HUES64 (cell line): Measurements from ENCODE around the gene DDX60. TPM values are rescaled to one million over a fixed set of nuclear protein-coding genes. Genes with fewer than 3 reads are reported as not detected.

Experiments used
- H3K27ac ChIP-seq: 2 replicates; pipeline ENCODE4 v1.7.0; 2013; ENCODE audit warnings: low read depth, low read length, inconsistent platforms
- H3K27me3 ChIP-seq: 2 replicates; pipeline ENCODE4 v1.6.1; 2013; ENCODE audit warnings: mild to moderate bottlenecking, low read length; ENCODE audit not compliant: insufficient read depth
- H3K36me3 ChIP-seq: 2 replicates; pipeline ENCODE4 v1.6.1; 2013; ENCODE audit warnings: mild to moderate bottlenecking, low read length; ENCODE audit not compliant: insufficient read depth
- H3K4me1 ChIP-seq: 2 replicates; pipeline ENCODE4 v1.6.1; 2013; ENCODE audit warnings: mild to moderate bottlenecking, low read length, moderate library complexity; ENCODE audit not compliant: insufficient read depth
- H3K4me3 ChIP-seq: 2 replicates; pipeline ENCODE4 v1.5.1; 2013; ENCODE audit warnings: mild to moderate bottlenecking, low read length, moderate library complexity
- H3K9ac ChIP-seq: 2 replicates; pipeline ENCODE4 v1.6.1; 2013; ENCODE audit warnings: mild to moderate bottlenecking, low read depth, low read length
- H3K9me3 ChIP-seq: 2 replicates; pipeline ENCODE4 v1.6.1; 2013; ENCODE audit warnings: low read depth, low read length; ENCODE audit not compliant: insufficient read depth
- WGBS: fragments of 150-250, 120-280 bp; methylation state at CpG from one replicate; pipeline ENCODE4 v1.1.7; 2013; ENCODE audit warnings: missing lambda C conversion rate; 5-methylcytosine and 5-hydroxymethylcytosine counted together
- polyA plus RNA-seq, 2 experiments: library from polyadenylated mRNA; stranded (reverse); fragments of 50-300 nt; gene quantifications; one replicate each; pipeline ENCODE4 v1.2.3, GENCODE V29; 2013

Gene DDX60
- polyA plus RNA-seq (2013, experiment 1 of 2), result 1.3 TPM
- 2.3 TPM for polyA plus RNA-seq (2013, experiment 2 of 2)

- Histone ChIP-seq H3K36me3 (no peaks in the 10 kb centered on the region), H3K4me1 (peaks cover 15% of the 10 kb centered on the region), H3K9ac (peak within 1 kb of the TSS; percentile 82), H3K27ac (peak within 1 kb of the TSS; percentile 76), H3K9me3 (no peaks in the 10 kb centered on the region), H3K27me3 (no peaks in the 10 kb centered on the region), H3K4me3 (peak within 1 kb of the TSS; percentile 80)
- WGBS, result under 1% methylated on average over 38 of the region's 38 CpGs
These were observed at the start of gene DDX60 for GRCh38 chr4:168318266-168318895. Gene DDX60, minus strand, starts transcription at chr4:168318752. Its CDS starts 7,493 bp downstream, at chr4:168311259.

- Histone ChIP-seq H3K27me3 (no peaks in the 10 kb centered on the region), H3K4me3 (no peak overlapping the region), H3K27ac (no peak overlapping the region), H3K4me1 (no peaks in the 10 kb centered on the region), H3K9me3 (no peaks in the 10 kb centered on the region), H3K36me3 (no peaks in the 10 kb centered on the region), H3K9ac (no peak overlapping the region)
- WGBS, result 90% methylated on average over 2 of the region's 3 CpGs
These were observed 48.5 kb upstream of the DDX60 start for GRCh38 chr4:168367065-168367464.

GRCh38 chr4:168362025-168362401, 43.5 kb upstream of the DDX60 start:
- no peaks in the 10 kb centered on the region for H3K36me3 ChIP-seq
- H3K4me3 ChIP-seq, result no peak overlapping the region
- H3K27me3 ChIP-seq, result no peaks in the 10 kb centered on the region
- H3K9me3 ChIP-seq, result no peaks in the 10 kb centered on the region
- no peak overlapping the region for H3K27ac ChIP-seq
- 72% methylated on average over 4 of the region's 4 CpGs for WGBS
- no peaks in the 10 kb centered on the region for H3K4me1 ChIP-seq
- H3K9ac ChIP-seq, result no peak overlapping the region

- Histone ChIP-seq H3K27me3 (no peaks in the 10 kb centered on the region), H3K9me3 (no peaks in the 10 kb centered on the region)
- 94% methylated on average over 2 of the region's 2 CpGs for WGBS
These were observed 42.9 kb upstream of the DDX60 start for GRCh38 chr4:168361365-168362024.

GRCh38 chr4:168360271-168360670, 41.7 kb upstream of the DDX60 start:
- no peaks in the 10 kb centered on the region for H3K9me3 ChIP-seq
- H3K27ac ChIP-seq, result no peak overlapping the region
- WGBS, result 90% methylated on average over 1 of the region's 2 CpGs
- no peak overlapping the region for H3K4me3 ChIP-seq
- H3K36me3 ChIP-seq, result no peaks in the 10 kb centered on the region
- no peaks in the 10 kb centered on the region for H3K27me3 ChIP-seq
- no peaks in the 10 kb centered on the region for H3K4me1 ChIP-seq
- H3K9ac ChIP-seq, result no peak overlapping the region

More at GRCh38 chr4:168361365-168362024, 42.9 kb upstream of the DDX60 start:
- Histone ChIP-seq H3K36me3 (no peaks in the 10 kb centered on the region), H3K9ac (no peak overlapping the region), H3K4me1 (no peaks in the 10 kb centered on the region), H3K4me3 (no peak overlapping the region), H3K27ac (no peak overlapping the region)

- WGBS, result 0% methylated on average over 1 of the region's 2 CpGs
- no peaks in the 10 kb centered on the region for H3K9me3 ChIP-seq
- no peaks in the 10 kb centered on the region for H3K27me3 ChIP-seq
These were observed 39.4 kb upstream of the DDX60 start for GRCh38 chr4:168357941-168358340.

GRCh38 chr4:168353746-168354145, 35.2 kb upstream of the DDX60 start:
- WGBS, result 94% methylated on average over 1 of the region's 1 CpG
- Histone ChIP-seq H3K9me3 (no peaks in the 10 kb centered on the region), H3K4me3 (no peak overlapping the region), H3K27ac (no peak overlapping the region), H3K4me1 (no peaks in the 10 kb centered on the region), H3K9ac (no peak overlapping the region), H3K27me3 (no peaks in the 10 kb centered on the region), H3K36me3 (no peaks in the 10 kb centered on the region)

More at GRCh38 chr4:168357941-168358340, 39.4 kb upstream of the DDX60 start:
- H3K9ac ChIP-seq, result no peak overlapping the region
- H3K27ac ChIP-seq, result no peak overlapping the region
- no peaks in the 10 kb centered on the region for H3K36me3 ChIP-seq
- no peak overlapping the region for H3K4me3 ChIP-seq
- no peaks in the 10 kb centered on the region for H3K4me1 ChIP-seq

GRCh38 chr4:168337550-168337940, 19.0 kb upstream of the DDX60 start:
- H3K27ac ChIP-seq, result no peak overlapping the region
- 94% methylated on average over 3 of the region's 3 CpGs for WGBS
- no peak overlapping the region for H3K9ac ChIP-seq
- H3K27me3 ChIP-seq, result no peaks in the 10 kb centered on the region
- no peaks in the 10 kb centered on the region for H3K36me3 ChIP-seq
- H3K4me3 ChIP-seq, result no peak overlapping the region
- no peaks in the 10 kb centered on the region for H3K9me3 ChIP-seq
- peaks cover 4% of the 10 kb centered on the region; the same call in 1 of the 2 replicates for H3K4me1 ChIP-seq

GRCh38 chr4:168336837-168337549, 18.4 kb upstream of the DDX60 start:
- 81% methylated on average over 3 of the region's 3 CpGs for WGBS
- Histone ChIP-seq H3K9ac (no peak overlapping the region), H3K4me1 (peaks cover 4% of the 10 kb centered on the region; the same call in 1 of the 2 replicates), H3K9me3 (no peaks in the 10 kb centered on the region), H3K27me3 (no peaks in the 10 kb centered on the region), H3K4me3 (no peak overlapping the region), H3K27ac (no peak overlapping the region), H3K36me3 (no peaks in the 10 kb centered on the region)

GRCh38 chr4:168335621-168336020, 17.1 kb upstream of the DDX60 start:
- H3K27ac ChIP-seq, result no peak overlapping the region
- no peaks in the 10 kb centered on the region for H3K9me3 ChIP-seq
- no peaks in the 10 kb centered on the region for H3K36me3 ChIP-seq
- no peak overlapping the region for H3K9ac ChIP-seq
- H3K4me1 ChIP-seq, result peaks cover 4% of the 10 kb centered on the region; the same call in 1 of the 2 replicates
- H3K27me3 ChIP-seq, result no peaks in the 10 kb centered on the region
- no peak overlapping the region for H3K4me3 ChIP-seq

- H3K27ac ChIP-seq, result no peak overlapping the region
- H3K9me3 ChIP-seq, result no peaks in the 10 kb centered on the region
- H3K4me1 ChIP-seq, result peaks cover 4% of the 10 kb centered on the region; the same call in 1 of the 2 replicates
- no peak overlapping the region for H3K9ac ChIP-seq
- no peak overlapping the region for H3K4me3 ChIP-seq
- WGBS, result 83% methylated on average over 1 of the region's 1 CpG
- H3K36me3 ChIP-seq, result no peaks in the 10 kb centered on the region
- H3K27me3 ChIP-seq, result no peaks in the 10 kb centered on the region
These were observed 15.5 kb upstream of the DDX60 start for GRCh38 chr4:168334053-168334452.
